GM18873 (cell line): ENCODE results near the gene ATAD3B.

ENCODE experiments used
- ATAC-seq: cut with Tn5 transposase; IDR thresholded peaks from one replicate; pipeline ENCODE4 v1.9.1; 2021; ENCODE audit warnings: mild to moderate bottlenecking, moderate library complexity, moderate number of reproducible peaks; ENCODE audit not compliant: unreplicated experiment, low FRiP score

Gene ATAD3B

DNA sequence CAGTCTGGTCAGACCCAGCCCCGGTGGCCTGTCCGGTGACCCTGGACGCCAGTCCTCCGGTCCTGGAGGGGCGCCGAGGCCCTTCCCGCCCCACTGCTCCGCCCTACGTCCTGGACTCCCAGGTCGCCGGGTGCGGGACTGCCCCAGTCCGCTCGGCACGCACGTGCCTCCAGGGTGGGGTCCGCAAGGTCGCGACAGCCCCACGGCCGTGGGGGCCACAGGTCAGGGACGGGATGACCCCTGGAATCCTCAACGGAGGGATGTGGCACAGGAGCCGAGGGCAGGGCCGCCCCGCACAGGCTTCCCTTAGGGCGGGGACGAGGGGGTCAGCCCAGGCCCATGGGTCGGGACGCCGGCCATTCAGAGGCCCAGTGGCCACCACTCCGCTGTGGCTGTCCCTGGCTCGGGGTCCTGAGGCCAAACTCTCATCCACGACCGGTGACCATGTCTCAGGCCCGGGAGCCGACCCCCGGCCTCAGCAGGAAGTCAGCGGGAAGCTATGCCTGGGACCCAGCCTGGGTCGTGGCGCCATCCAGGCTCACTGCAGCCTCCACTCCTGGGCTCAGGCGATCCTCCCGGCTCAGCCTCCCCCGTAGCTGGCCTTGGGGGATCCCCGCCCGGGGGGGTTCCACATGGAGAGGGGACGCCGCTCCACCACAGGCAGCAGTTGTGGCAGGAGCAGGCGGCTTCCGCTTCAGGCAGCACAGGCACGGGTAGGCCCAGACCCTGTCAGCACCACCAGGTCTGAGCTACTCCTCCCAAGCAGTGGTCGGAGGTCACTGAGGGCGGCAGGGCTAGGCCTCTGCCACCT, 69.5 kb downstream of the ATAD3B start:
- no peak for ATAC-seq

DNA sequence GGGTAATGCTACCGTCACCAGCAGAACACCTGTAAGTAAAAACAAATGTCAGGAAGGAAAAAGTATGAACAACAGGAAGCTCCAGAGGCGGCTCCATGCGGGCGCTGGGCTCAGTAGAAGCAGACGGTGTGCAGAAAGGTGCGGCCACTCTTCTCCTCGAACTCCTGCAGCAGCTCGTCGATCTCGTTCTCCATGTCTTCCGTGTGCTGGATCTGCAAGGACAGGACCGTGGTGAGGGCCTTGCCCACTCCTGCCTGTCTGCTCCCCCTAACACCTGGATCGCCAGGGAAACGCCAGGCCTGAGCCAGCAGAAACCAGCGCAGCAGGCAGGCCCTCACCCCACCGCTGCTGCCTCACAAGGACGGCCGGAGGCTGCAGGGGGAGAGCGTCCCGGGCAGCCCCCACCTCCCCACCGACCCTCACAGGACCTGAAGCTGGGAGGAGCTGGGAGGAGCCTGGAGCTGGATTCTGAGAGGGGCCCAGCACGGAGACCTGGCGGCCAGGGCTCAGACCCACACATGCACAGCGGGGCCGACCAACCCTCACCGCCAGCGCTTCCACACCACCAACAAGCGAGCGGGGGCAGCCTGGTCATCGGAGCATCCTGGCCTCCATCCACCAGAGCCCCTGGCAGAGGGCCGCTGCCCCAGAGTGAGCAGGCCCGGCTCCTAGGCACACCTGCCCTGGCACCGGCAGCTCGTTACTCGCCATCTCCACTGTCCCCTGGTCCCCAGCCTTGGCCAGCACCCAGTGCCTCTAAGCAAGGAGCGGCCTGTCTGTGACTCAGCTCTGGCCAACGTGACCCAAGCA, 70.6 kb downstream of the ATAD3B start:
- ATAC-seq, result no peak

DNA sequence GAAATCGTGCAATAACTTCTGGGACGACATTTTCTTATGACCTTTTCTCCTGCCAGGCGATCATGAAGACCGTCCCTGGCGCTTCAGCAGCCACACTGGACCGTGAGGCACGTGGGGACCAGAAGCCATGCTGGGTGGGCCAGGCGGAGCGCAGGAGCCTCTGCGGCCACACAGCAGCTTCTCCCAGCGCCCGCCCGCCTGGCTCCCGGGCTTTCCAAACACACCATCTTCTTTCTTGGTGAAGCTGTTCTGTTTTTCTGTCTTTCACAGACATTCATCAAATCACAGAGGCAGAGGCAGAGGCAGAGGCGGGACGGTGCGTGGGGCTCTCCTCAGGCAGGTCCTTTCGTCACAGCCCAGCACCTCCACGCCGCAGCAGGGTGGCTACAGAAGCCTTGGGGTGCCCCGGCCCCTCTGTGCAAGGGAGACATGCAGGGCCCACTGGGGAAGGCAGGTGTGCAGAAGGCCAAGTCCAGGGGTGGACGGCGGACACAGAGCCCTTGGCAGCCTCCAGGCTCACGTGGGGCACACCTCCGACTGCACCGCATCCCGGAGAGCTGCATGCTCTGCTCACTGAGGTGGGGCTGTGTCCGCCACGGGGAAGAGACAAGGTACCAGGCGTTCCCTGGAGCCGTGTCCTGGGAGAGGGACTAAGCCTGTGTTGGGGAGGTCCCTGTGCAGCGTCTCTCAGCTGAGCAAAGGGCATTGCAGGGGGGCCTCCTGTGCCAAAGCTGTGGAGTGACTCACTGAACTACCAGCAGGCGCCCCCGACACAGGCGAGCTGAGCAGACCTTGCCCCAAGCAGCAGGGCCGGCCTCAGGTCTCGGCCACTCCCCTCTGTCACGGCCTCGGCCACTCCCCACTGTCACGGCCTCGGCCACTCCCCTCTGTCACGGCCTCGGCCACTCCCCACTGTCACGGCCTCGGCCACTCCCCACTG, 71.5 kb downstream of the ATAD3B start:
- no peak for ATAC-seq

DNA sequence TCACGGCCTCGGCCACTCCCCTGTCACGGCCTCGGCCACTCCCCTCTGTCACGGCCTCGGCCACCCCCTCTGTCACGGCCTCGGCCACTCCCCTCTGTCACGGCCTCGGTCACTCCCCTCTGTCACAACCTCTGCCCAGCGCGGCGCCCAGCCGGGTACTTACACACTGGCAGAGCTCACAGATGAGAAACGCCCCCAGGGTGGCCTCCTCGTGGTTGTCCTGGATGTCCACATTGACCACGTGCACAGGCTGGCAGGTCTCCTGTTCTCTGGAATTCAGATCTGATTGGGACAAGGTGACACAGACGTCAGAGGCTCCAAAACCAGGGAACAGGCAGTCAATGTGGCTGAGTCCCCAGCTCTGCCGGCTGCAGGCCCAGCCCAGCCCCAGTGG, 72.1 kb downstream of the ATAD3B start:
- ATAC-seq, result no peak

DNA sequence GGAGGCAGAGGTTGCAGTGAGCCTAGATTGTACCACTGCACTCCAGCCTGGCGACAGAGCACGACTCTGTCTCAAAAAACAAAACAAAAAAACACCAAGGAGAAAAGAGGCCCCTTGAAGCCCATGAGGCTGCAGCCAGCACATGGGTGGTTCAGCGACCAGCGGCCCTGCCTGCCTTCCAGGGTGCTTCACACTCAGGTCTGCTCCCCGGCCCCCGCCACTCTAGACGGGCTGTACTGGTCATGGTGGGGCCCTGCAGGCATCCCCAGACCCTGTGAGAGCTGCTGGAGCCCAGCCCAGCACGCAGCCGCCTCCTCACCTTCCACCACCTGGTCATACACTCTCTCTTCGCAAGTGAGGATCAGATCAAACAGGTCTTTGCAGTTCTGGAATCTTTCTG, 73.0 kb downstream of the ATAD3B start:
- no peak for ATAC-seq
